Adipocyte (in vitro differentiated cells): ENCODE measurements around the gene IL20RA.
A peak's percentile ranks its signal among the peaks of the same experiment; 100 is the strongest.

Experiments used
- DNase-seq: peaks from one replicate; pipeline ENCODE4 v3.0.0-alpha.2; 2015; ENCODE audit warnings: low read depth
- H3K27me3 ChIP-seq: replicated peaks from 2 replicates; pipeline ENCODE4 v1.7.0; 2013; ENCODE audit warnings: mild to moderate bottlenecking, low read length, moderate library complexity; ENCODE audit not compliant: control insufficient read depth, insufficient read depth
- H3K36me3 ChIP-seq: 2 replicates; pipeline ENCODE4 v1.7.0; 2013; ENCODE audit warnings: low read length, mild to moderate bottlenecking, moderate library complexity; ENCODE audit not compliant: control insufficient read depth, insufficient read depth, severe bottlenecking
- H3K4me1 ChIP-seq: 2 replicates; pipeline ENCODE4 v1.7.0; 2013; ENCODE audit warnings: mild to moderate bottlenecking, low read length, moderate library complexity; ENCODE audit not compliant: control insufficient read depth, insufficient read depth
- H3K4me3 ChIP-seq: 2 replicates; pipeline ENCODE4 v1.7.0; 2013; ENCODE audit warnings: mild to moderate bottlenecking, low read length, moderate library complexity
- H3K9ac ChIP-seq: 2 replicates; pipeline ENCODE4 v1.7.0; 2013; ENCODE audit warnings: mild to moderate bottlenecking, low read length, moderate library complexity
- H3K9me3 ChIP-seq: 2 replicates; pipeline ENCODE4 v1.7.0; 2013; ENCODE audit warnings: mild to moderate bottlenecking, low read length, moderate library complexity; ENCODE audit not compliant: control insufficient read depth

Gene IL20RA

DNA sequence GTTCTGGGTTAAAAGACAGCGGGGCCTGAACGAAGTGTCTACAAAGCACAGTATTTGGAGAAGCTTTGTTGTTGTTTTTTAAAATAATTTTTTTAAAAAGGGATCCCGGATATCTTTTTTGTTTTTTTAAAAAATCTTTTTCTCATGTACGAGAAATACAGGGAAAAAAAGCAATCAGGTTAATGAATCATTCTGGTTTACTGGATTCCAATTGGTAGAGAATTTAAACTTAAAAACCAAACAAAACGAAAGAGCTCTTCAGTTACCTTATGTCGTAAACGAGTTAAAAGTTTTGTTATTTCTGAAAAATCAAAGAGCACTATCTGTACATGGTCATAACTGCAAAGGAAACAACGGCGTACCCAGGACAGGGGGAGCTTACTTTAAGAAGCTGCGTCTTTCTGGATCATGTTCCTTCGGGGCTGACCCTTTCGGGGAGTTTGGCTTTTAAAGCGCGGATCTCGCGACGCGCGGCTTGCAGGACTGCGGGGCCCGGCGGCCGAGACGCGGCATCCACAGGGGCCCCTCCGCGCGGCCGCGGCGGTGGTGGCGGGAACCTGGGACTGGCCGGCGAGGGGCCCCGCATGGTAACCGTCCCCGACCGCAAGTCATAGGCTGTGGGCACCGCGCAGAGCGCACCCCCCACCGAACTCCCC, 927 bp downstream of the IL20RA start:
- peaks cover 6% of the 10 kb centered on the region for H3K9me3 ChIP-seq
- peaks cover 5% of the 10 kb centered on the region for H3K4me1 ChIP-seq
- H3K36me3 ChIP-seq = no peaks in the 10 kb centered on the region
- peak overlapping the region; percentile 84 for H3K4me3 ChIP-seq
- peaks cover 4% of the 10 kb centered on the region for H3K27me3 ChIP-seq
- H3K9ac ChIP-seq = peak overlapping the region; percentile 74
- peak; percentile 64 for DNase-seq

DNA sequence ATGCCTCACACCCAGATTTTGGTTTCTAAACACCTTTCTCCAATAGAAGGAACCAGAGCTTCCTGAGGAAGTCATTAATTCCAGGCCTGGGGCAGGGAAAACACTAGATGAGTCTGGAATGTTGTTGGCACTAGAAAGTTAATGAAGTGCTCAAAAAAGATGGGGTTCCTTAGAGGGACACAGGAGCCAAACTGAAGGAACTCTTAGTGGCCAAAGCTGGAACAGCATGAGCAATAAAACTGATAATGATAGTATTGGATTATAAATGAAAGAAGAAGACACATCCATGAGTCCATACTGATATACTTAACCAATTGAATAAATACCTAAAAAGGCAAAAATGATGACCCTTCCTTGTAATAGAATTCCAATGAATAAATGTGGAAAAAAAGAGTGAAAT, 4.4 kb downstream of the IL20RA start:
- H3K4me3 ChIP-seq = no peak overlapping the region
- peaks cover 6% of the 10 kb centered on the region for H3K9me3 ChIP-seq
- no peak for DNase-seq
- H3K4me1 ChIP-seq = no peaks in the 10 kb centered on the region
- no peaks in the 10 kb centered on the region for H3K36me3 ChIP-seq
- peaks cover 4% of the 10 kb centered on the region for H3K27me3 ChIP-seq
- no peak overlapping the region for H3K9ac ChIP-seq

- no peak for DNase-seq
- no peaks in the 10 kb centered on the region for H3K36me3 ChIP-seq
- peaks cover 6% of the 10 kb centered on the region for H3K9me3 ChIP-seq
- H3K4me3 ChIP-seq = no peak overlapping the region
- H3K4me1 ChIP-seq = no peaks in the 10 kb centered on the region
- peaks cover 4% of the 10 kb centered on the region for H3K27me3 ChIP-seq
- H3K9ac ChIP-seq = no peak overlapping the region
Measured at GRCh38 chr6:137039010-137039409, 5.8 kb downstream of the IL20RA start.

DNA sequence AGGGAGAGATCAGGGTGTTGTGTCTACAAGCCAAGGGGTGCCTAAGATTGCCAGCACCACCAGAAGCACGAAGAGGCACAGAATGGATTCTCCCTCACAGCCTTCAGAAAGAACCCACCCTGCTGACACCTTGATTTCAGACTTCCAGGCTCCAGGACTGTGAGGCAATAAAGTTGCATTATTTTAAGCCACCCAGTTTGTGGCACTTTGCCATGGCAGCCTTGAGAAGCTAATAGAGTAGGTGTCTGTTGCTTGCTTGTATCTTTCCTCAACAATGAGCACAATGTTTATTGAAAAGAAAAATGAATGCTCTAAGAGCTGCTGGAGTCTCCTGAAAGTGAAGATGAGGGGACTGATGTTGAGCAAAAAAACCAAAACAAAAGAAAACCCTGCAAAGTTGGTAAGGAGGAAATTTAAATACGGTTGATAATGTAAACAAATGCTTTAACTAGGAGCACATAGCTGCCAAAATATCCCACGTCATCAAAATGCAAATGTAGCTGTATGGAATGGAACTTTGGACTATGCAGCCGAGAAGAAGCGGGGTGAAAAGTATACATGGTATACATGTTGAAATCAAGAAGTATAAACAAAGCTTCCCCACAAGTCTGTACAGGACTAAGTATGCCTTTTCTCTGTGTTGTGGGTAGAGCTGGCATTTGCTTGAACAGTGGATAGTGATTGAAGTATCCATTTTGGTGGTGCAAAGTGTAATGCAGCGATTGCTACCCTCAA, 8.0 kb downstream of the IL20RA start:
- Histone ChIP-seq H3K4me3 (no peak overlapping the region), H3K9me3 (peaks cover 6% of the 10 kb centered on the region), H3K36me3 (no peaks in the 10 kb centered on the region), H3K4me1 (no peaks in the 10 kb centered on the region), H3K27me3 (peaks cover 4% of the 10 kb centered on the region), H3K9ac (no peak overlapping the region)
- DNase-seq = no peak

DNA sequence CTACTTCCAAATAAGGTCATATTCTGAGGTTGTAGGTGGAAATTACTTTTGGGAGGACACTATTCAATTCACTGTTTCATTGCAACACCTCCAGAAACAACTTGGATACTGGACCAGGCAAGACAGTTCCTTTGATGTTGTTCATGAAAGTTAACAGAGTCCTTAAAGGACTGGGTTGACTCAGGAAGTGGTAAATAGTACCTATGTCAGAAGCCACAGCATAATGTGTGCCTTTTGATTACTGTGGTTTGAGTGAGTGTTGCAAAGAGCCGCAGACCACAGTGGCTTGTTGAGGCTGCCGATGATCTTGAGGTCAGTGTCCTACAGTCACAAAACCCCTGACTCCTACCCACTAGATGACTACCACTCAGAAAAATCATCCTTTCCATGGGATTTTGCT, 10.9 kb downstream of the IL20RA start:
- no peak for DNase-seq
- no peaks in the 10 kb centered on the region for H3K4me1 ChIP-seq
- no peaks in the 10 kb centered on the region for H3K36me3 ChIP-seq
- no peak overlapping the region for H3K9ac ChIP-seq
- H3K9me3 ChIP-seq = no peaks in the 10 kb centered on the region
- no peak overlapping the region for H3K4me3 ChIP-seq
- no peaks in the 10 kb centered on the region for H3K27me3 ChIP-seq

- Histone ChIP-seq H3K36me3 (no peaks in the 10 kb centered on the region), H3K4me3 (no peak overlapping the region), H3K9me3 (no peaks in the 10 kb centered on the region)
Measured at GRCh38 chr6:137031122-137031521, 13.6 kb downstream of the IL20RA start.

GRCh38 chr6:137028912-137029311, 15.9 kb downstream of the IL20RA start:
- Histone ChIP-seq H3K9me3 (no peaks in the 10 kb centered on the region), H3K4me1 (no peaks in the 10 kb centered on the region), H3K4me3 (no peak overlapping the region), H3K36me3 (no peaks in the 10 kb centered on the region), H3K27me3 (no peaks in the 10 kb centered on the region), H3K9ac (no peak overlapping the region)
- no peak for DNase-seq

More at GRCh38 chr6:137031122-137031521, 13.6 kb downstream of the IL20RA start:
- Histone ChIP-seq H3K4me1 (no peaks in the 10 kb centered on the region), H3K27me3 (no peaks in the 10 kb centered on the region), H3K9ac (no peak overlapping the region)
- DNase-seq = no peak

DNA sequence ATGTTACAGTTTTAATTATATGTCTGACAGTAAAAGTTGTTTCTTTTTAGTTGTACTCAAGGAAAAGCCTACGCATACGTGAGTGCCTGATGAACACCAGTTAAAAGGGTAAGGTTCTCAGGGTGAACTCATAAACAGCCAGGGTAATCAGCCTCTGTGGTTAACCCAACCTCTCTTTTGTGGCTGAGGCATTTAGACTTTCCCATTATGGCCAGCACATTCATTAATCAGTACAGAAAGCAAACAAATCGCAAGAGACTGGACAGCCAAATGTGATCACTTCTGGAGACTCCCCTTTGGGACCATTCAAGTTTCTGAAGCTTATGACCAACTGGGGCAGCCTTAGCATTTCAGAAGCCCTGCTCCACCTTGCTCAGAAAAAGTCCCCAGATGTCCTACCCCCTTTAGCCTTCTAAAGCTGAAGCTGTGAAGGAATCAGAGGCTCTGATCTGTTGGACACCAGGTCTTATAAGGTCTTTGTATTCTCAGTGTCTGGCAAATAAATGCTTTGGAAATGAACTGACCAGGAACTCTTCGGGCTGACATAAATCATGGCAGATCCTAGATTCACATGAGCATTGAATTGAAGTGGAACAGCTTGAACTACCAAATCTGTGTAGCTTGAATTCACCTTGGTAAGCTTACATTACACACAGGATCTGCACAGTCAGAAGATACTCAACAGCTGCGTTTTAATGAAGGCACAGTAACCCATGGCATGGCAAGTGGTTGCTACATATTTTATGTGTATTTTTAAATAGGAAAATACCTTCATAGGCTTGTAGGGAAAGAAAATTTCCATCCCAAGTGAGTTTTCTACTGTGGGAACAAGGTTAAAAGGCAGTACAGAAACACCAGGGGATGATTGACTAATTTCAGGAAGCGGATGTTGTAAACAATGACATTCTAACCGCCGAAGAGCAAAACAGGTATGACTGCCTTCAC, 18.7 kb downstream of the IL20RA start:
- Histone ChIP-seq H3K36me3 (no peaks in the 10 kb centered on the region), H3K9ac (no peak overlapping the region), H3K4me1 (no peaks in the 10 kb centered on the region), H3K27me3 (peaks cover 5% of the 10 kb centered on the region), H3K4me3 (no peak overlapping the region), H3K9me3 (no peaks in the 10 kb centered on the region)
- DNase-seq = no peak

- H3K9me3 ChIP-seq = no peaks in the 10 kb centered on the region
- H3K4me3 ChIP-seq = no peak overlapping the region
- no peaks in the 10 kb centered on the region for H3K36me3 ChIP-seq
- H3K9ac ChIP-seq = no peak overlapping the region
- DNase-seq = no peak
- no peaks in the 10 kb centered on the region for H3K4me1 ChIP-seq
- H3K27me3 ChIP-seq = peaks cover 5% of the 10 kb centered on the region
Measured at GRCh38 chr6:137024237-137024990, 20.4 kb downstream of the IL20RA start.

DNA sequence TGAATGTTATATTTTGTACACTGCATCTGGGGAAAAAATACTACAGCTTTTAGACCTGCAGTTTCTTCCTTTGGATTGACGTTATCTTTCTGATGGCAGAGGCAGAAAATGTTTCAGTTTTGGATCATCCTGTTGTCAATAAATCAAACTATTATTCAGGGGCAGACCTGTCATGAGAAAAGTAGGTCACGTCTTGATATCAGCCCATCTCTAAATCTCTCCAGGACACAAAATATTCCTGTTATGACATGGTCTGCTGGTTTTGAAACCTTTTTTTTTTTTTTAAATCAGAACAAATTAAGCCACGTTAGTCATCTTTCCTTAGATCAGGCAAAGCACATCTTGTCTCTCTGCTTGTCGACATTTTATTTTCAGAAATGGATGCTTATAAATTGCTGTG, 24.0 kb downstream of the IL20RA start:
- Histone ChIP-seq H3K9me3 (no peaks in the 10 kb centered on the region), H3K36me3 (no peaks in the 10 kb centered on the region), H3K9ac (no peak overlapping the region), H3K27me3 (peaks cover 5% of the 10 kb centered on the region), H3K4me1 (peaks cover 8% of the 10 kb centered on the region), H3K4me3 (no peak overlapping the region)
- no peak for DNase-seq
